SIG-M5 treated with dmso at 0.1 percent for 504 hours (cell line): ENCODE results near the gene RNF40.
"Not testable (repeated sequence)": the region's sequence is repeated elsewhere in the genome, so short reads cannot be mapped to it uniquely, and the experiment has no call there.

Experiments
- DNase-seq: peaks from one replicate; lab custom pipeline; 2025; ENCODE audit not compliant: unreplicated experiment; lab: John Stamatoyannopoulos, UW

The RNF40 gene

DNA sequence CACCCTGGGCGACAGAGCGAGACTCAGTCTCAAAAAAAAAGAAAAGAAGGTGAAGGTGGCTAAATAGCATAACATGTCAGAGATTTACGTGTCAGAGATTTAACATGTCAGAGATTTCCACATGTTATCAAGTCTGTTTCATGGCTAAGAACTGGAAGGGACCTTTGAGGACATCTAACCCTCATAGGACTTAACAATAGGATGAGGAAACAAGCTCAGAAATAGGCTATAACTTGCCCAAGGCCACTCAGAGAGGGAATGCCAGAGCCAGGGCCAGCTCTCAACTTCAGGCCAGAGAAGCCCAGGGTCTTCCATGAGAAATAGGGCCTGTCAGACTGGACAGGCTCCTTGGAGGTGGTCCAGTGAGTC, 51.7 kb downstream of the RNF40 start:
- DNase-seq = peak; percentile 14

DNA sequence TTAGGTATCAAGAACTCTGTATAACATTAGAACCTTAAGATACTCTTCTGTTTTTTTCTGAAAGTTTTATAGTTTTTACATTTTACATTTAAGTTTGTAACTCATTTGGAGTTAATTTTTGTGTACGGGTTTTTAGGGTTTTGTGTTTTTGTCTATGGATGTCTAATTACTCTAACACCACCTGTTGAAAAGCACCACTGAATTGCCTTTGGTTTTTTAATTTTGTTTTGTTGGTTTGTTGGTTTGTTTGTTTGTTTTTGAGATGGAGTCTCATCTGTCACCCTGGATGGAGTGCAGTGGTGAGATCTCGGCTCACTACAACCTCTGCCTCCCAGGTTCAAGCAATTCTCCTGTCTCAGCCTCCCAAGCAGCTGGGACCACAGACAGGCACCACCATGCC, 54.6 kb downstream of the RNF40 start:
- no peak for DNase-seq

DNA sequence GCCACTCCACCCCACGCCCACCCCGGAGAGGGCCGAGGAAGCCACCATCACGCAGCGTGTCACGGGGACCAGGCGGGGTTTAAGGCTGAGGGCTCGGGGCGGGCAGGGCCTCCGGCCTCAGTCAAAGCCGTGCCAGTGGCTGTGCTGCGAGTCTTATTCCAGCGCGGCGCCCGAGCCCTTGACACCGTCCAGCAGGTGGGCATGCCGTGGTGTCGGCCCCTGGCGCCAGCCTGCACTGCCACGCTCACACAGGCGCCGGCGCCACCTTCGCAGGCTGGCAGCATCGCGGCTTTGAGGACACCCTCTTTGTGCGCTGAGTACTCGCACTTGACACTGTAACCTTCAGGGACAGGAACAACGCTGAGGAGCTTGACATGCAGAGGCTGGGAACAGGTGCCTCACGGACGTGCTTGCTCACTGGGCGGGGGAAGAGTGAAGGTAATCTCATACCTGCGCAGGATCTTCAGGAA, 58.9 kb downstream of the RNF40 start:
- no peak for DNase-seq

DNA sequence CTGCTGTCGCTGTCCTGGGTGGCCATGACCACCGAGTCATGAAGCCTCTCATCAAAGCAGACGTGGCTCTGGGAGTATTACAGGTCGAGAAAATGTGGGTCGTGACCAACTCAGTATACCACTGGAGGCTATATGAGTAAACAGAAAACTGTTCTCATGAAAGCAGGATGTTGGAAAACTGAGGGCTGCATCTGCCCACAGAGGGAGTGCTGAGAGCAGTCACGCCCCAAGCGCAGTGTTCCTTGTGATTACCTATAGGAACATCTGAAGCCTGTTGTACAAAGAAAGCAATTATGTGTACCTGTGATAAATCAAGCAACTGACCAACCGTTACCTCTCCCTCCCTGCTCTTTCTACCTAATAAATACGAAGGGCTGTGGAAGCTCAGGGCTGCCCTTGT, 59.3 kb downstream of the RNF40 start:
- DNase-seq = not testable (repeated sequence)

DNA sequence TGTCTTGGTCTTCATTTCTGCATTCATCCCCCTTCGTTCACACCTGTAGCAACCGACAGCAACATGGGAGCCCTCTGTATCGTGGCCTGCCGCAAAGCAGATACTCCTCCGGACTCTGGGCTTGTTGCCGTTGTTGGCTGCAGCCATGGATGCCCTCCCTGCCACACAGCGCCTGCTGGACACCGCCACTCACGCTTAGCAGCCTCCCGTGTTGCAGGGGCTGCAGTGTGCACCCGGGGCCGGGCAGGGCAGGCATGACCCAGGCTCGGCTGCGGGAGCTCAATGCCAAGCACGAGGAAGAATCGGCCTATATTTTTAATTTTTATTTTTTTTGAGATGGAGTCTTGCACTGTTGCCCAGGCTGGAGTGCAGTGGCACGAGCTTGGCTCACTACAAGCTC, 59.8 kb downstream of the RNF40 start:
- DNase-seq = no peak
